ENCODE results near the gene NFIA.

Gene NFIA

GRCh38 chr1:61135291-61135690, 52.9 kb downstream of the NFIA start:
- Histone ChIP-seq H3K4me1 (ENCODE audit: low read depth, poor library complexity, severe bottlenecking) (peaks cover 11% of the 10 kb centered on the region), H3K4me3 (IDR thresholded peaks at IDR 0.05; ENCODE audit: insufficient read depth, low read depth, low read length) (no peak overlapping the region), H2AFZ (ENCODE audit: low read depth) (no peak overlapping the region), H3K4me2 (no peak overlapping the region), H3K36me3 (ENCODE audit: insufficient read depth) (no peaks in the 10 kb centered on the region), H4K20me1 (ENCODE audit: insufficient read depth) (no peaks in the 10 kb centered on the region), H3K27ac (no peak overlapping the region), H3K9ac (no peak overlapping the region), H3K79me2 (ENCODE audit: insufficient read depth, low read depth) (no peaks in the 10 kb centered on the region), H3K27me3 (ENCODE audit: insufficient read depth, low read depth) (no peaks in the 10 kb centered on the region)
- no peak for TF ChIP-seq CTCF (conservative IDR thresholded peaks at IDR 0.05; ENCODE audit: low read depth, low read length)

- TF ChIP-seq CTCF (conservative IDR thresholded peaks at IDR 0.05; ENCODE audit: low read depth, low read length), result no peak
- Histone ChIP-seq H3K79me2 (ENCODE audit: insufficient read depth, low read depth) (no peaks in the 10 kb centered on the region), H2AFZ (ENCODE audit: low read depth) (no peak overlapping the region), H3K4me1 (ENCODE audit: low read depth, poor library complexity, severe bottlenecking) (peaks cover 39% of the 10 kb centered on the region), H3K4me3 (IDR thresholded peaks at IDR 0.05; ENCODE audit: insufficient read depth, low read depth, low read length) (no peak overlapping the region), H3K27me3 (ENCODE audit: insufficient read depth, low read depth) (no peaks in the 10 kb centered on the region; the same call in 1 of the 2 replicates), H3K9ac (no peak overlapping the region), H3K36me3 (ENCODE audit: insufficient read depth) (no peaks in the 10 kb centered on the region), H3K27ac (no peak overlapping the region), H3K4me2 (no peak overlapping the region), H4K20me1 (ENCODE audit: insufficient read depth) (no peaks in the 10 kb centered on the region)
Measured at GRCh38 chr1:61138305-61138704, 55.9 kb downstream of the NFIA start.

- 0 out of 2 replicates have a peak overlapping the region, but pooled peaks have one; percentile 83 for H3K4me2 ChIP-seq
- H3K79me2 ChIP-seq (ENCODE audit: insufficient read depth, low read depth), result no peaks in the 10 kb centered on the region
- H3K27me3 ChIP-seq (ENCODE audit: insufficient read depth, low read depth), result no peaks in the 10 kb centered on the region; the same call in 1 of the 2 replicates
- no peak overlapping the region for H2AFZ ChIP-seq (ENCODE audit: low read depth)
- no peaks in the 10 kb centered on the region for H4K20me1 ChIP-seq (ENCODE audit: insufficient read depth)
- TF ChIP-seq CTCF (conservative IDR thresholded peaks at IDR 0.05; ENCODE audit: low read depth, low read length), result no peak
- H3K27ac ChIP-seq, result no peak overlapping the region
- peaks cover 39% of the 10 kb centered on the region for H3K4me1 ChIP-seq (ENCODE audit: low read depth, poor library complexity, severe bottlenecking)
- H3K4me3 ChIP-seq (IDR thresholded peaks at IDR 0.05; ENCODE audit: insufficient read depth, low read depth, low read length), result no peak overlapping the region
- no peaks in the 10 kb centered on the region for H3K36me3 ChIP-seq (ENCODE audit: insufficient read depth)
- H3K9ac ChIP-seq, result no peak overlapping the region
Measured at GRCh38 chr1:61138921-61139774, 56.8 kb downstream of the NFIA start.

GRCh38 chr1:61139775-61140549, 57.6 kb downstream of the NFIA start:
- Histone ChIP-seq H4K20me1 (ENCODE audit: insufficient read depth) (no peaks in the 10 kb centered on the region), H2AFZ (ENCODE audit: low read depth) (no peak overlapping the region), H3K4me3 (IDR thresholded peaks at IDR 0.05; ENCODE audit: insufficient read depth, low read depth, low read length) (no peak overlapping the region), H3K4me1 (ENCODE audit: low read depth, poor library complexity, severe bottlenecking) (peaks cover 39% of the 10 kb centered on the region), H3K27me3 (ENCODE audit: insufficient read depth, low read depth) (no peaks in the 10 kb centered on the region; the same call in 1 of the 2 replicates), H3K9ac (no peak overlapping the region), H3K36me3 (ENCODE audit: insufficient read depth) (no peaks in the 10 kb centered on the region), H3K4me2 (peak overlapping the region; percentile 83), H3K79me2 (ENCODE audit: insufficient read depth, low read depth) (no peaks in the 10 kb centered on the region), H3K27ac (no peak overlapping the region)
- no peak for TF ChIP-seq CTCF (conservative IDR thresholded peaks at IDR 0.05; ENCODE audit: low read depth, low read length)
